ENCODE data around the gene ADIG.

DNA sequence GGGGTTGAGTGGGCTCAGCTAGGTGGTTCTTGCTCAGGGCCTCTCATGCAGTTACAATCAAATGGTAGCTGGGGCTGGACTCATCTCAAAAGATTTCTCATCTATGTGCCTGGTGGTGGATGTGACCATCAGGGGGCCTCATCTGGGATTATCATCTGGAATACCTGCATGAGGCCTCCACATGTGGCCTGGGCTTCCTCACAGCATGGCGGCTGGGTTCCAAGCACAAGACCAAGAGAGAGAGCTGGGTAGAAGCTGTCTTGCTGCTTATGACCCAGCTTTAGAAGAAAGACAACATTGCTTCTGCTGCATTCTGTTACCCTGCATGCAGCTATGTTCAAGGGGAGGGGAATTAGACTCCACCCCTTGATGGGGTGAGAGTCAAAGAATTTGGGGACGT is 43.1 kb downstream of the ADIG start:
- TF ChIP-seq, protein P1, sequence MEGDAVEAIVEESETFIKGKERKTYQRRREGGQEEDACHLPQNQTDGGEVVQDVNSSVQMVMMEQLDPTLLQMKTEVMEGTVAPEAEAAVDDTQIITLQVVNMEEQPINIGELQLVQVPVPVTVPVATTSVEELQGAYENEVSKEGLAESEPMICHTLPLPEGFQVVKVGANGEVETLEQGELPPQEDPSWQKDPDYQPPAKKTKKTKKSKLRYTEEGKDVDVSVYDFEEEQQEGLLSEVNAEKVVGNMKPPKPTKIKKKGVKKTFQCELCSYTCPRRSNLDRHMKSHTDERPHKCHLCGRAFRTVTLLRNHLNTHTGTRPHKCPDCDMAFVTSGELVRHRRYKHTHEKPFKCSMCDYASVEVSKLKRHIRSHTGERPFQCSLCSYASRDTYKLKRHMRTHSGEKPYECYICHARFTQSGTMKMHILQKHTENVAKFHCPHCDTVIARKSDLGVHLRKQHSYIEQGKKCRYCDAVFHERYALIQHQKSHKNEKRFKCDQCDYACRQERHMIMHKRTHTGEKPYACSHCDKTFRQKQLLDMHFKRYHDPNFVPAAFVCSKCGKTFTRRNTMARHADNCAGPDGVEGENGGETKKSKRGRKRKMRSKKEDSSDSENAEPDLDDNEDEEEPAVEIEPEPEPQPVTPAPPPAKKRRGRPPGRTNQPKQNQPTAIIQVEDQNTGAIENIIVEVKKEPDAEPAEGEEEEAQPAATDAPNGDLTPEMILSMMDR (IDR thresholded peaks at IDR 0.05; ENCODE audit: insufficient read depth, low read length, poor library complexity, severe bottlenecking): no peak
- no peak for TF ChIP-seq EZH2phosphoT487 (conservative IDR thresholded peaks at IDR 0.05; ENCODE audit: low read length)

Data from SU-DHL-6 (cell line).